HepG2 (cell line): Measurements from ENCODE around the gene SRSF10. TPM values are rescaled to one million over a fixed set of nuclear protein-coding genes. Genes with fewer than 3 reads are reported as not detected.

Experiments used
- GABPA ChIP-seq, 2 experiments: IDR thresholded peaks; 2 replicates each; pipeline ENCODE4 v1.6.1; 2011 to 2016; ENCODE audit warnings: low read depth in 2 of 2, low read length in 1 of 2, missing biosample characterization in 1 of 2, missing genetic modification characterization in 1 of 2
- IRX3 ChIP-seq: sonication (generic); formaldehyde crosslinking; IDR thresholded peaks from 2 replicates; pipeline ENCODE4 v1.8.1; 2023; ENCODE audit warnings: mild to moderate bottlenecking, low read depth, missing genetic modification reagents, borderline replicate concordance
- YEATS4 ChIP-seq: sonication (generic); formaldehyde crosslinking; IDR thresholded peaks from 2 replicates; pipeline ENCODE4 v1.4.0; 2020; ENCODE audit warnings: missing genetic modification reagents, borderline replicate concordance
- polyA plus RNA-seq, 8 experiments: library from polyadenylated mRNA; depleted of rRNA in 3 of 8; stranded (reverse) in 7 of 8; unstranded in 1 of 8; fragments of >200 nt; fragmentation: Illumina TruSeq in 4 of 8; extraction: Trizol in 4 of 8; gene quantifications; 2 replicates each; pipeline versions ENCODE4 v1.2.1 to v1.2.3, GENCODE V29; 2011 to 2016; ENCODE audit warnings: low read depth in 4 of 8, missing spikeins in 1 of 8, mixed read lengths in 1 of 8; ENCODE audit not compliant: insufficient read depth in 1 of 8
- total RNA-seq, 5 experiments: library from RNA; depleted of rRNA; stranded (reverse); fragments of >200 nt; fragmentation: Illumina TruSeq; extraction: Trizol; gene quantifications; 2 replicates each; pipeline ENCODE4 v1.2.3, GENCODE V29; 2016; ENCODE audit warnings: low read depth in 1 of 5
- TF ChIP-seq, protein P1 (sequence below): sonication (generic); formaldehyde crosslinking; IDR thresholded peaks from 2 replicates; pipeline ENCODE4 v1.4.0; 2020; ENCODE audit warnings: mild to moderate bottlenecking, low read depth, missing genetic modification reagents
- TF ChIP-seq, protein P2 (sequence below): IDR thresholded peaks from 2 replicates; pipeline ENCODE4 v1.6.1; 2012; ENCODE audit warnings: inconsistent platforms
- TF ChIP-seq, protein P3 (sequence below): IDR thresholded peaks from 2 replicates; pipeline ENCODE4 v1.6.1; 2016; ENCODE audit warnings: low read depth, missing genetic modification reagents, missing compliant biosample characterization
- TF ChIP-seq, protein P4 (sequence below): sonication (generic); formaldehyde crosslinking; IDR thresholded peaks from 2 replicates; pipeline ENCODE4 v1.4.0; 2020; ENCODE audit warnings: mild to moderate bottlenecking, missing genetic modification reagents

Gene SRSF10
- total and polyA plus RNA-seq, 2 of the 13 experiments (the other 11 are each of a cell fraction or from before 2014, with no cell fraction given), result 126 to 186 TPM

DNA sequence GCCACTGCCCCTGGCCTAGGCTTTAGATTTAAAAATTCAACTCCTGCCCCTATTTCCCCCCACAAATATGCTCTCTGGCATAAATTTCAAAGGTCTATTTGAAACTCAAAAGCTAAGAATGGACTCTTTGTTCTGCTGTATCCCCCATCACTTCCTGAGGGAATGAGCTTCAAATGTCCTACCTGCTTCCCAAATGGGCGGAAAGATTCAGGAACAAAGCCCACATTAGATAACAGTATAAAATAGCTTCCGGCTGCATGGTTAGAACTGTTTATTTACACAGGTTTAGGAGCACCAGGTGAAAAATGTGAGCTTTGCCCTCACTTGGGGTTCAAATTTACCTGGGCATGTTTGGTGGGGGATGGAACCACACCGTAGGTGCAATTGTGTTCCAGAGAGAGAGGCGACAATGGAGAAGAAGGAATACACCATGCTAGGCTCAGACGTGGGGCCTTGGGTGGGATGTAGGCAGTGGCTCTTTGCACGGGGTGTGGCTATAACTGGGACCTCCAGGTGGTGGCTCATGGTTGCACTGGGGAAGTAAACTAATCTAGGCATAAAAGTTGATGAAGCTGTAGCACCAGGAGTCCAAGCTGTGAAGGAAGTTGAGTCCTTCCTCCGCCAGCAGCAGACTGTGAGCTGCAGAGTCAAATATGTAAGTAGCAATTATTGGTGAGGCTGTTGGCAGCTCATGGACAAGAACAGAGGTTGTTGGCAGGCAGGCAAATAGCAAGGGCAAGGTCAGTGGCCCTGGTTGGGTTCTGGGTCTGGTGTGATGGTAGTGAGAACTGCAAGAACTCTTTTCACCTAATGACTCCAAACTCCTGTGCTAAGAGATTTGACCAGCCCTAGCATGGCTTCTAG, 41.5 kb upstream of the SRSF10 start (continued):
- TF ChIP-seq, protein P1, sequence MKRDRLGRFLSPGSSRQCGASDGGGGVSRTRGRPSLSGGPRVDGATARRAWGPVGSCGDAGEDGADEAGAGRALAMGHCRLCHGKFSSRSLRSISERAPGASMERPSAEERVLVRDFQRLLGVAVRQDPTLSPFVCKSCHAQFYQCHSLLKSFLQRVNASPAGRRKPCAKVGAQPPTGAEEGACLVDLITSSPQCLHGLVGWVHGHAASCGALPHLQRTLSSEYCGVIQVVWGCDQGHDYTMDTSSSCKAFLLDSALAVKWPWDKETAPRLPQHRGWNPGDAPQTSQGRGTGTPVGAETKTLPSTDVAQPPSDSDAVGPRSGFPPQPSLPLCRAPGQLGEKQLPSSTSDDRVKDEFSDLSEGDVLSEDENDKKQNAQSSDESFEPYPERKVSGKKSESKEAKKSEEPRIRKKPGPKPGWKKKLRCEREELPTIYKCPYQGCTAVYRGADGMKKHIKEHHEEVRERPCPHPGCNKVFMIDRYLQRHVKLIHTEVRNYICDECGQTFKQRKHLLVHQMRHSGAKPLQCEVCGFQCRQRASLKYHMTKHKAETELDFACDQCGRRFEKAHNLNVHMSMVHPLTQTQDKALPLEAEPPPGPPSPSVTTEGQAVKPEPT, result no peak
- no peak for TF ChIP-seq GABPA (IDR thresholded peaks at IDR 0.05; ENCODE audit: low read depth, low read length)
- peak; percentile 71 for TF ChIP-seq GABPA (CRISPR knock-in tag; IDR thresholded peaks at IDR 0.05; ENCODE audit: low read depth)
- no peak for TF ChIP-seq IRX3 (CRISPR knock-in tag)
- TF ChIP-seq, protein P2, sequence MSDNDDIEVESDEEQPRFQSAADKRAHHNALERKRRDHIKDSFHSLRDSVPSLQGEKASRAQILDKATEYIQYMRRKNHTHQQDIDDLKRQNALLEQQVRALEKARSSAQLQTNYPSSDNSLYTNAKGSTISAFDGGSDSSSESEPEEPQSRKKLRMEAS, result peak; percentile 82
- TF ChIP-seq YEATS4 (CRISPR knock-in tag), result no peak; the same call in 1 of the 2 replicates
- TF ChIP-seq, protein P3, sequence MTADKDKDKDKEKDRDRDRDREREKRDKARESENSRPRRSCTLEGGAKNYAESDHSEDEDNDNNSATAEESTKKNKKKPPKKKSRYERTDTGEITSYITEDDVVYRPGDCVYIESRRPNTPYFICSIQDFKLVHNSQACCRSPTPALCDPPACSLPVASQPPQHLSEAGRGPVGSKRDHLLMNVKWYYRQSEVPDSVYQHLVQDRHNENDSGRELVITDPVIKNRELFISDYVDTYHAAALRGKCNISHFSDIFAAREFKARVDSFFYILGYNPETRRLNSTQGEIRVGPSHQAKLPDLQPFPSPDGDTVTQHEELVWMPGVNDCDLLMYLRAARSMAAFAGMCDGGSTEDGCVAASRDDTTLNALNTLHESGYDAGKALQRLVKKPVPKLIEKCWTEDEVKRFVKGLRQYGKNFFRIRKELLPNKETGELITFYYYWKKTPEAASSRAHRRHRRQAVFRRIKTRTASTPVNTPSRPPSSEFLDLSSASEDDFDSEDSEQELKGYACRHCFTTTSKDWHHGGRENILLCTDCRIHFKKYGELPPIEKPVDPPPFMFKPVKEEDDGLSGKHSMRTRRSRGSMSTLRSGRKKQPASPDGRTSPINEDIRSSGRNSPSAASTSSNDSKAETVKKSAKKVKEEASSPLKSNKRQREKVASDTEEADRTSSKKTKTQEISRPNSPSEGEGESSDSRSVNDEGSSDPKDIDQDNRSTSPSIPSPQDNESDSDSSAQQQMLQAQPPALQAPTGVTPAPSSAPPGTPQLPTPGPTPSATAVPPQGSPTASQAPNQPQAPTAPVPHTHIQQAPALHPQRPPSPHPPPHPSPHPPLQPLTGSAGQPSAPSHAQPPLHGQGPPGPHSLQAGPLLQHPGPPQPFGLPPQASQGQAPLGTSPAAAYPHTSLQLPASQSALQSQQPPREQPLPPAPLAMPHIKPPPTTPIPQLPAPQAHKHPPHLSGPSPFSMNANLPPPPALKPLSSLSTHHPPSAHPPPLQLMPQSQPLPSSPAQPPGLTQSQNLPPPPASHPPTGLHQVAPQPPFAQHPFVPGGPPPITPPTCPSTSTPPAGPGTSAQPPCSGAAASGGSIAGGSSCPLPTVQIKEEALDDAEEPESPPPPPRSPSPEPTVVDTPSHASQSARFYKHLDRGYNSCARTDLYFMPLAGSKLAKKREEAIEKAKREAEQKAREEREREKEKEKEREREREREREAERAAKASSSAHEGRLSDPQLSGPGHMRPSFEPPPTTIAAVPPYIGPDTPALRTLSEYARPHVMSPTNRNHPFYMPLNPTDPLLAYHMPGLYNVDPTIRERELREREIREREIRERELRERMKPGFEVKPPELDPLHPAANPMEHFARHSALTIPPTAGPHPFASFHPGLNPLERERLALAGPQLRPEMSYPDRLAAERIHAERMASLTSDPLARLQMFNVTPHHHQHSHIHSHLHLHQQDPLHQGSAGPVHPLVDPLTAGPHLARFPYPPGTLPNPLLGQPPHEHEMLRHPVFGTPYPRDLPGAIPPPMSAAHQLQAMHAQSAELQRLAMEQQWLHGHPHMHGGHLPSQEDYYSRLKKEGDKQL (CRISPR knock-in tag), result peak; percentile 68; the same call in 1 of the 2 replicates
- TF ChIP-seq, protein P4, sequence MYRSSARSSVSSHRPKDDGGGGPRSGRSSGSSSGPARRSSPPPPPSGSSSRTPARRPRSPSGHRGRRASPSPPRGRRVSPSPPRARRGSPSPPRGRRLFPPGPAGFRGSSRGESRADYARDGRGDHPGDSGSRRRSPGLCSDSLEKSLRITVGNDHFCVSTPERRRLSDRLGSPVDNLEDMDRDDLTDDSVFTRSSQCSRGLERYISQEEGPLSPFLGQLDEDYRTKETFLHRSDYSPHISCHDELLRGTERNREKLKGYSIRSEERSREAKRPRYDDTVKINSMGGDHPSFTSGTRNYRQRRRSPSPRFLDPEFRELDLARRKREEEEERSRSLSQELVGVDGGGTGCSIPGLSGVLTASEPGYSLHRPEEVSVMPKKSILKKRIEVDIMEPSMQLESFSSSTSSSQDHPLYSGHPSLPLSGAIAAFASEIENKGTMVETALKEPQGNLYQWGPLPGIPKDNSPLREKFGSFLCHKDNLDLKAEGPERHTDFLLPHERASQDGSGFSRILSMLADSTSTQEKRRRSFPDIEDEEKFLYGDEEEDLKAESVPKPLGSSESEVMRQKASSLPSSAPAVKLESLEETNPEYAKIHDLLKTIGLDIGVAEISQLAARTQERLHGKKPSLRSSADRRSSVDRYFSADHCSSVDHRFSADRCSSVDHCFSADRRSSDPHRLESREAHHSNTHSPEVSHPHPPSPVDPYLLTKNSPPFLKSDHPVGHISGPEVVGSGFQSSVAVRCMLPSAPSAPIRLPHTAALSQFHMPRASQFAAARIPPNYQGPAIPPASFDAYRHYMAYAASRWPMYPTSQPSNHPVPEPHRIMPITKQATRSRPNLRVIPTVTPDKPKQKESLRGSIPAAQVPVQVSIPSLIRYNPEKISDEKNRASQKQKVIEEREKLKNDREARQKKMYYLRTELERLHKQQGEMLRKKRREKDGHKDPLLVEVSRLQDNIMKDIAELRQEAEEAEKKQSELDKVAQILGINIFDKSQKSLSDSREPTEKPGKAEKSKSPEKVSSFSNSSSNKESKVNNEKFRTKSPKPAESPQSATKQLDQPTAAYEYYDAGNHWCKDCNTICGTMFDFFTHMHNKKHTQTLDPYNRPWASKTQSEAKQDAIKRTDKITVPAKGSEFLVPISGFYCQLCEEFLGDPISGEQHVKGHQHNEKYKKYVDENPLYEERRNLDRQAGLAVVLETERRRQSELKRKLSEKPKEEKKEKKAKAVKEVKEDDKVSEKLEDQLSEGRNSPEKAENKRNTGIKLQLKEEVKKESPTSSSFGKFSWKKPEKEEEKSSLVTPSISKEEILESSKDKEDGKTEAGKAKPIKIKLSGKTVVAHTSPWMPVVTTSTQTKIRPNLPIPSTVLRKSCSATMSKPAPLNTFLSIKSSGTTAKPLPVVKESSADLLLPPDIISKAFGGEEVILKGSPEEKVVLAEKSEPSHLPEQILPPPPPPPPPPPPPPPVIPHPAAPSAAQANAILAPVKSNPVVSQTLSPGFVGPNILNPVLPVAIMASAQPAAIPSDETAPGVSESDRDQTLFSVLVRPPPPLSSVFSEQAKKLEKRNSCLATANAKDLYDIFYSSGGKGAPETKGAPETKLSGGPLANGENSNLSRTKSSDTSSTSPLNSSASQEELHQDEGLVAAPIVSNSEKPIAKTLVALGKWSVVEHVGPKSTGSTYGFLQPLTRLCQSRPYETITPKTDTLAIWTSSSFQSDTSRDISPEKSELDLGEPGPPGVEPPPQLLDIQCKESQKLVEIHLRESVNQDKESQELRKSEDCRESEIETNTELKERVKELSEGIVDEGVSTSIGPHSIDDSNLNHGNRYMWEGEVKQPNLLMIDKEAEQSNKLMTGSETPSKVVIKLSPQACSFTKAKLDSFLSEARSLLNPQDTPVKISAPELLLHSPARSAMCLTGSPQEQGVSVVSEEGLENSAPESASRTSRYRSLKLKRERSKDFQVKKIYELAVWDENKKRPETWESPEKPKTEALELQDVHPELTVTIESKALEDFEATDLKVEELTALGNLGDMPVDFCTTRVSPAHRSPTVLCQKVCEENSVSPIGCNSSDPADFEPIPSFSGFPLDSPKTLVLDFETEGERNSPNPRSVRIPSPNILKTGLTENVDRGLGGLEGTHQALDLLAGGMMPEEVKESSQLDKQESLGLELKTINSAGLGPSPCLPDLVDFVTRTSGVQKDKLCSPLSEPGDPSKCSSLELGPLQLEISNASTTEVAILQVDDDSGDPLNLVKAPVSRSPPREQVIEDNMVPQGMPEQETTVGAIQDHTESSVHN (CRISPR knock-in tag), result no peak
